ENCODE measurements around the gene GRP.
A peak's percentile ranks its signal among the peaks of the same experiment; 100 is the strongest.
"Not testable (repeated sequence)": the region's sequence is repeated elsewhere in the genome, so short reads cannot be mapped to it uniquely, and the experiment has no call there.

The GRP gene

GRCh38 chr18:59229701-59230443, 9.9 kb downstream of the GRP start:
- DNase-seq, result no peak

- DNase-seq, result no peak
These were observed 11.2 kb downstream of the GRP start for GRCh38 chr18:59231114-59231513.

- no peak for DNase-seq
These were observed 11.9 kb downstream of the GRP start for GRCh38 chr18:59231877-59232276.

- peak; percentile 50 for DNase-seq
These were observed 12.5 kb downstream of the GRP start for GRCh38 chr18:59232309-59233016.

- no peak for DNase-seq
These were observed 13.1 kb downstream of the GRP start for GRCh38 chr18:59233017-59233410.

GRCh38 chr18:59238385-59238784, 18.4 kb downstream of the GRP start:
- peak; percentile 19 for DNase-seq

GRCh38 chr18:59239642-59240041, 19.7 kb downstream of the GRP start:
- no peak for DNase-seq

- DNase-seq, result no peak
These were observed 22.9 kb downstream of the GRP start for GRCh38 chr18:59242906-59243305.

- DNase-seq, result no peak
These were observed 26.8 kb downstream of the GRP start for GRCh38 chr18:59246796-59247195.

- peak; percentile 78 for DNase-seq
These were observed 29.3 kb downstream of the GRP start for GRCh38 chr18:59249199-59249774.

GRCh38 chr18:59255491-59255890, 35.5 kb downstream of the GRP start:
- DNase-seq, result not testable (repeated sequence)

GRCh38 chr18:59261842-59262241, 41.9 kb downstream of the GRP start:
- not testable (repeated sequence) for DNase-seq

- not testable (repeated sequence) for DNase-seq
These were observed 42.3 kb downstream of the GRP start for GRCh38 chr18:59262243-59262642.

GRCh38 chr18:59263661-59264060, 43.7 kb downstream of the GRP start:
- DNase-seq, result no peak

- DNase-seq, result no peak
These were observed 44.2 kb downstream of the GRP start for GRCh38 chr18:59264121-59264571.

GRCh38 chr18:59264651-59265245, 44.8 kb downstream of the GRP start:
- DNase-seq, result no peak

- peak; percentile 78 for DNase-seq
These were observed 45.5 kb downstream of the GRP start for GRCh38 chr18:59265246-59265973.

GRCh38 chr18:59265974-59266369, 46.0 kb downstream of the GRP start:
- no peak for DNase-seq

GRCh38 chr18:59266459-59266858, 46.5 kb downstream of the GRP start:
- no peak for DNase-seq

- DNase-seq, result no peak
These were observed 47.0 kb downstream of the GRP start for GRCh38 chr18:59266886-59267502.

- DNase-seq, result no peak
These were observed 47.7 kb downstream of the GRP start for GRCh38 chr18:59267503-59268126.

Measured in NCI-H345 (cell line).